HepG2 (cell line): ENCODE results near the gene ZNF816. TPM values are rescaled to one million over a fixed set of nuclear protein-coding genes. Genes with fewer than 3 reads are reported as not detected.

Experiments used
- BRF2 ChIP-seq: sonication (generic); formaldehyde crosslinking; IDR thresholded peaks from 2 replicates; pipeline ENCODE4 v1.8.1; 2022; ENCODE audit warnings: mild to moderate bottlenecking, missing genetic modification reagents
- HIVEP1 ChIP-seq: sonication (generic); formaldehyde crosslinking; IDR thresholded peaks from 2 replicates; pipeline ENCODE4 v1.4.0; 2020; ENCODE audit warnings: mild to moderate bottlenecking, missing genetic modification reagents
- HOXA7 ChIP-seq: sonication (generic); formaldehyde crosslinking; IDR thresholded peaks from 2 replicates; pipeline ENCODE4 v1.8.1; 2022; ENCODE audit warnings: mild to moderate bottlenecking, missing genetic modification reagents, moderate library complexity
- IRX3 ChIP-seq: sonication (generic); formaldehyde crosslinking; IDR thresholded peaks from 2 replicates; pipeline ENCODE4 v1.8.1; 2023; ENCODE audit warnings: mild to moderate bottlenecking, low read depth, missing genetic modification reagents, borderline replicate concordance
- KDM4B ChIP-seq: sonication (generic); formaldehyde crosslinking; IDR thresholded peaks from 2 replicates; pipeline ENCODE4 v1.4.0; 2020; ENCODE audit warnings: missing genetic modification reagents
- KLF9 ChIP-seq: IDR thresholded peaks from 2 replicates; pipeline ENCODE4 v1.6.1; 2016; ENCODE audit warnings: low read depth
- KMT2B ChIP-seq: IDR thresholded peaks from 2 replicates; pipeline ENCODE4 v1.6.1; 2016; ENCODE audit warnings: missing genetic modification reagents, missing compliant biosample characterization
- NR1H2 ChIP-seq: sonication (generic); formaldehyde crosslinking; IDR thresholded peaks from 2 replicates; pipeline ENCODE4 v1.8.1; 2022; ENCODE audit warnings: low read depth, missing genetic modification reagents, borderline replicate concordance
- ZBTB7A ChIP-seq: sonication (generic); formaldehyde crosslinking; IDR thresholded peaks from 2 replicates; pipeline ENCODE4 v1.8.0; 2022; ENCODE audit warnings: mild to moderate bottlenecking, missing genetic modification reagents
- ZIK1 ChIP-seq: sonication (generic); formaldehyde crosslinking; IDR thresholded peaks from 2 replicates; pipeline ENCODE4 v1.5.0; 2020; ENCODE audit warnings: mild to moderate bottlenecking, low read depth, missing genetic modification reagents, borderline replicate concordance
- ZNF142 ChIP-seq: sonication (generic); formaldehyde crosslinking; IDR thresholded peaks from 2 replicates; pipeline ENCODE4 v1.4.0; 2020; ENCODE audit warnings: missing genetic modification reagents
- ZNF264 ChIP-seq: sonication (generic); formaldehyde crosslinking; IDR thresholded peaks from 2 replicates; pipeline ENCODE4 v1.4.0; 2020; ENCODE audit warnings: missing genetic modification reagents
- ZNF546 ChIP-seq: sonication (generic); formaldehyde crosslinking; conservative IDR thresholded peaks from 2 replicates; pipeline ENCODE4 v1.8.1; 2023; ENCODE audit warnings: mild to moderate bottlenecking, missing genetic modification reagents
- ZNF598 ChIP-seq: sonication (generic); formaldehyde crosslinking; IDR thresholded peaks from 2 replicates; pipeline ENCODE4 v1.5.1; 2020; ENCODE audit warnings: mild to moderate bottlenecking, missing genetic modification reagents, borderline replicate concordance
- ZNF768 ChIP-seq: sonication (generic); formaldehyde crosslinking; IDR thresholded peaks from 2 replicates; pipeline ENCODE4 v1.4.0; 2020; ENCODE audit warnings: missing genetic modification reagents
- ZNF879 ChIP-seq: sonication (generic); formaldehyde crosslinking; IDR thresholded peaks from 2 replicates; pipeline ENCODE4 v1.8.1; 2023; ENCODE audit warnings: missing genetic modification reagents
- ZNF883 ChIP-seq: sonication (generic); formaldehyde crosslinking; IDR thresholded peaks from 2 replicates; pipeline ENCODE4 v1.5.1; 2020; ENCODE audit warnings: mild to moderate bottlenecking, missing genetic modification reagents; ENCODE audit errors: not compliant biosample characterization
- ZSCAN12 ChIP-seq: sonication (generic); formaldehyde crosslinking; IDR thresholded peaks from 2 replicates; pipeline ENCODE4 v1.9.0; 2021; ENCODE audit warnings: mild to moderate bottlenecking, missing genetic modification reagents
- polyA plus RNA-seq, 8 experiments: library from polyadenylated mRNA; depleted of rRNA in 3 of 8; stranded (reverse) in 7 of 8; unstranded in 1 of 8; fragments of >200 nt; fragmentation: Illumina TruSeq in 4 of 8; extraction: Trizol in 4 of 8; gene quantifications; 2 replicates each; pipeline versions ENCODE4 v1.2.1 to v1.2.3, GENCODE V29; 2011 to 2016; ENCODE audit warnings: low read depth in 4 of 8, missing spikeins in 1 of 8, mixed read lengths in 1 of 8; ENCODE audit not compliant: insufficient read depth in 1 of 8
- total RNA-seq, 5 experiments: library from RNA; depleted of rRNA; stranded (reverse); fragments of >200 nt; fragmentation: Illumina TruSeq; extraction: Trizol; gene quantifications; 2 replicates each; pipeline ENCODE4 v1.2.3, GENCODE V29; 2016; ENCODE audit warnings: low read depth in 1 of 5
- TF ChIP-seq, protein P1 (sequence below): sonication (generic); formaldehyde crosslinking; IDR thresholded peaks from 2 replicates; pipeline ENCODE4 v1.4.0; 2020; ENCODE audit warnings: missing genetic modification reagents, mild to moderate bottlenecking, borderline replicate concordance
- TF ChIP-seq, protein P2 (sequence below): sonication (generic); formaldehyde crosslinking; IDR thresholded peaks from 2 replicates; pipeline ENCODE4 v1.4.0; 2020; ENCODE audit warnings: missing genetic modification reagents

The ZNF816 gene
- total and polyA plus RNA-seq, 2 of the 13 experiments (the other 11 are each of a cell fraction or from before 2014, with no cell fraction given): 5.2 to 14.1 TPM

DNA sequence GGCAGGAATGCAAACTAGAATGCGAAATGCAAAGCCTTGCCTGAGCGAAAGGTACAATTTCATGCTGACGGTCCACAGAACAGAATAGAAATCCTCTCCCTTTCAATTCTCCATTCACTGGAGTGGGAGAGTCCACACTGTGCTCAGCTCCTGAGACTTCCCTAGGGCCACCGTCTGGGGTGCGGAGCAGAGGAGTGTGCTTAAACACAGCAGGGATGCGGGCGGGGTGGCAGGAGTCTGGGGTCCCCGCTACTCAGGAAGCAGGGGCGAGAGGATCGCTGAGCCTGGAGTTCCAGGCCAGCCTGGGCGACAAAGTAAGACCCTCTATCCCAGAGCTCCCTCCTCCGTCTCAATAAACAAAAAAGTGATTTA lies 552 bp upstream of the ZNF816 start (continued):
- no peak for TF ChIP-seq KDM4B (CRISPR knock-in tag)
- TF ChIP-seq ZNF142: no peak
- TF ChIP-seq ZNF879: no peak
- no peak for TF ChIP-seq ZNF264 (CRISPR knock-in tag)
- no peak for TF ChIP-seq ZBTB7A (CRISPR knock-in tag)
- no peak for TF ChIP-seq IRX3 (CRISPR knock-in tag)
- TF ChIP-seq, protein P1, sequence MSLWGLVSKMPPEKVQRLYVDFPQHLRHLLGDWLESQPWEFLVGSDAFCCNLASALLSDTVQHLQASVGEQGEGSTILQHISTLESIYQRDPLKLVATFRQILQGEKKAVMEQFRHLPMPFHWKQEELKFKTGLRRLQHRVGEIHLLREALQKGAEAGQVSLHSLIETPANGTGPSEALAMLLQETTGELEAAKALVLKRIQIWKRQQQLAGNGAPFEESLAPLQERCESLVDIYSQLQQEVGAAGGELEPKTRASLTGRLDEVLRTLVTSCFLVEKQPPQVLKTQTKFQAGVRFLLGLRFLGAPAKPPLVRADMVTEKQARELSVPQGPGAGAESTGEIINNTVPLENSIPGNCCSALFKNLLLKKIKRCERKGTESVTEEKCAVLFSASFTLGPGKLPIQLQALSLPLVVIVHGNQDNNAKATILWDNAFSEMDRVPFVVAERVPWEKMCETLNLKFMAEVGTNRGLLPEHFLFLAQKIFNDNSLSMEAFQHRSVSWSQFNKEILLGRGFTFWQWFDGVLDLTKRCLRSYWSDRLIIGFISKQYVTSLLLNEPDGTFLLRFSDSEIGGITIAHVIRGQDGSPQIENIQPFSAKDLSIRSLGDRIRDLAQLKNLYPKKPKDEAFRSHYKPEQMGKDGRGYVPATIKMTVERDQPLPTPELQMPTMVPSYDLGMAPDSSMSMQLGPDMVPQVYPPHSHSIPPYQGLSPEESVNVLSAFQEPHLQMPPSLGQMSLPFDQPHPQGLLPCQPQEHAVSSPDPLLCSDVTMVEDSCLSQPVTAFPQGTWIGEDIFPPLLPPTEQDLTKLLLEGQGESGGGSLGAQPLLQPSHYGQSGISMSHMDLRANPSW: no peak
- 0 out of 2 replicates have a peak, but pooled peaks have one; percentile 14 for TF ChIP-seq BRF2
- no peak for TF ChIP-seq ZNF768 (CRISPR knock-in tag)
- no peak for TF ChIP-seq KMT2B
- TF ChIP-seq, protein P2, sequence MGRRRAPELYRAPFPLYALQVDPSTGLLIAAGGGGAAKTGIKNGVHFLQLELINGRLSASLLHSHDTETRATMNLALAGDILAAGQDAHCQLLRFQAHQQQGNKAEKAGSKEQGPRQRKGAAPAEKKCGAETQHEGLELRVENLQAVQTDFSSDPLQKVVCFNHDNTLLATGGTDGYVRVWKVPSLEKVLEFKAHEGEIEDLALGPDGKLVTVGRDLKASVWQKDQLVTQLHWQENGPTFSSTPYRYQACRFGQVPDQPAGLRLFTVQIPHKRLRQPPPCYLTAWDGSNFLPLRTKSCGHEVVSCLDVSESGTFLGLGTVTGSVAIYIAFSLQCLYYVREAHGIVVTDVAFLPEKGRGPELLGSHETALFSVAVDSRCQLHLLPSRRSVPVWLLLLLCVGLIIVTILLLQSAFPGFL (CRISPR knock-in tag): no peak
- TF ChIP-seq HIVEP1 (CRISPR knock-in tag): no peak
- TF ChIP-seq ZIK1 (CRISPR knock-in tag): no peak
- TF ChIP-seq ZNF883: no peak
- TF ChIP-seq ZNF598 (CRISPR knock-in tag): 0 out of 2 replicates have a peak, but pooled peaks have one; percentile 9
- TF ChIP-seq KLF9 (CRISPR knock-in tag): no peak
- no peak for TF ChIP-seq ZNF546 (CRISPR knock-in tag)
- TF ChIP-seq ZSCAN12 (CRISPR knock-in tag): no peak
- no peak for TF ChIP-seq HOXA7 (CRISPR knock-in tag)
- no peak for TF ChIP-seq NR1H2 (CRISPR knock-in tag)
